ENCODE measurements around the gene FKBP1A. TPM values are rescaled to one million over a fixed set of nuclear protein-coding genes. Genes with fewer than 3 reads are reported as not detected.

FKBP1A gene
- total and polyA plus RNA-seq, 12 donors = 110 to 311 (median 140) TPM

GRCh38 chr20:1388741-1389483, 3.9 kb downstream of the FKBP1A start:
- ATAC-seq (no peak), DNase-seq (no peak)
- Histone ChIP-seq H3K9me3 (no peaks in the 10 kb centered on the region), H3K36me3 (peaks cover 0 to 52% (median 0%) of the 10 kb centered on the region in 9 donors), H3K27ac (peak overlapping the region in 9 of 10 donors; percentile 52 to 96 (median 88)), H3K4me1 (peaks cover 36 to 91% (median 90%) of the 10 kb centered on the region in 9 donors), H3K4me3 (peak overlapping the region in 7 of 10 donors; percentile 4 to 87 (median 34)), H3K27me3 (no peaks in the 10 kb centered on the region)
- 50 to 58% methylated on average over 10 of the region's 10 CpGs for WGBS, 2 donors
- TF ChIP-seq, protein P1, sequence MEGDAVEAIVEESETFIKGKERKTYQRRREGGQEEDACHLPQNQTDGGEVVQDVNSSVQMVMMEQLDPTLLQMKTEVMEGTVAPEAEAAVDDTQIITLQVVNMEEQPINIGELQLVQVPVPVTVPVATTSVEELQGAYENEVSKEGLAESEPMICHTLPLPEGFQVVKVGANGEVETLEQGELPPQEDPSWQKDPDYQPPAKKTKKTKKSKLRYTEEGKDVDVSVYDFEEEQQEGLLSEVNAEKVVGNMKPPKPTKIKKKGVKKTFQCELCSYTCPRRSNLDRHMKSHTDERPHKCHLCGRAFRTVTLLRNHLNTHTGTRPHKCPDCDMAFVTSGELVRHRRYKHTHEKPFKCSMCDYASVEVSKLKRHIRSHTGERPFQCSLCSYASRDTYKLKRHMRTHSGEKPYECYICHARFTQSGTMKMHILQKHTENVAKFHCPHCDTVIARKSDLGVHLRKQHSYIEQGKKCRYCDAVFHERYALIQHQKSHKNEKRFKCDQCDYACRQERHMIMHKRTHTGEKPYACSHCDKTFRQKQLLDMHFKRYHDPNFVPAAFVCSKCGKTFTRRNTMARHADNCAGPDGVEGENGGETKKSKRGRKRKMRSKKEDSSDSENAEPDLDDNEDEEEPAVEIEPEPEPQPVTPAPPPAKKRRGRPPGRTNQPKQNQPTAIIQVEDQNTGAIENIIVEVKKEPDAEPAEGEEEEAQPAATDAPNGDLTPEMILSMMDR (IDR thresholded peaks at IDR 0.05) = no peak
- intact Hi-C loops (cut with DNase I) = no loop called here

DNA sequence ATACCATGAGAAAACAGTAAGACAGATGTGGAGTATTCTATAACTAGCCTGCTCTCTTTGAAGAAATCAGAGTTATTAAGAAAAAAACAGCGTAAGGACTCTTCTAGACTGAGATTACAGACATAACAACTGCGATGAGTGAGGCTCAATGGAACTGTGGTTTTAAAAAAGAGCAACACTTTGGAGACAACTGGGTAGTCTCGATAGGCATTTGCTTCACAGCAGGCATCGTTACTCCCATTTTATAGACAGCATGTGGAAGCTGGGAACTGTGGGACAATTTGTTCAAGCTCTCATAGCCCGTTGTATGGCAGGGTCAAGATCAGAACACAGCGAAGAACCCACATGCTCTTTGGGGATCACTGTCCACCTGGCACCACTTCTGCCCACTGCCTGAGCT, 4.6 kb downstream of the FKBP1A start:
- peak overlapping the region in 8 of 10 donors; percentile 52 to 96 (median 89) for H3K27ac ChIP-seq
- no peaks in the 10 kb centered on the region for H3K9me3 ChIP-seq
- DNase-seq = no peak
- no peak for ATAC-seq
- H3K4me3 ChIP-seq = peak overlapping the region in 3 of 10 donors; percentile 82 to 87 (median 84)
- H3K36me3 ChIP-seq = peaks cover 0 to 59% (median 0%) of the 10 kb centered on the region in 9 donors
- H3K4me1 ChIP-seq = peaks cover 30 to 91% (median 90%) of the 10 kb centered on the region in 9 donors
- intact Hi-C loops (cut with DNase I) = no loop called here
- TF ChIP-seq, protein P1 (IDR thresholded peaks at IDR 0.05) = no peak
- no peaks in the 10 kb centered on the region for H3K27me3 ChIP-seq
- WGBS, 2 donors = 64 to 72% methylated on average over 6 of the region's 6 CpGs

DNA sequence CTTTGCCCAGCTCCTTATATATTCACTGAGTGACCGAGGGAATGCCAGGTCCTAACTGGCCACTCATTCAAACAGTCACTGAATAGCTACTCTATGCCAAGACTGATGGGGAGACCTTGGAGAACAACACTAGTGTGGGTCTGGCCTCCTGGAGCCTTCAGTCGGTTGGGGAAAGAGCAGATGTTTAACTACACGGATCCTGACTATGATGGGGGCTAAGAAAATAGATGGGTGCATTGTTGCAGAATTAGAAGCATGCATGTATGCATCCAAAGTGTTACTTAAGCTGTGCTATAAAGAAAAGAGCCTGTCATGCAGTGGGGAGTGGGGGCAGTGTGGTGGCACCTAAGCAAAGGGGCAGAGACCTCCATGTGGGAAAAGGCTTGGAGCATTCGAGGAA, 6.5 kb downstream of the FKBP1A start:
- TF ChIP-seq, protein P1 (IDR thresholded peaks at IDR 0.05) = no peak
- intact Hi-C loops (cut with DNase I) = no loop called here
- no peak overlapping the region for H3K4me3 ChIP-seq
- peaks cover 32 to 100% (median 97%) of the 10 kb centered on the region in 9 donors for H3K4me1 ChIP-seq
- ATAC-seq (no peak), DNase-seq (no peak)
- whole genome bisulfite sequencing, 2 donors = 82 to 84% methylated on average over 4 of the region's 4 CpGs
- no peak overlapping the region for H3K27ac ChIP-seq
- H3K27me3 ChIP-seq = no peaks in the 10 kb centered on the region
- peaks cover 0 to 72% (median 0%) of the 10 kb centered on the region in 9 donors for H3K36me3 ChIP-seq
- no peaks in the 10 kb centered on the region for H3K9me3 ChIP-seq

DNA sequence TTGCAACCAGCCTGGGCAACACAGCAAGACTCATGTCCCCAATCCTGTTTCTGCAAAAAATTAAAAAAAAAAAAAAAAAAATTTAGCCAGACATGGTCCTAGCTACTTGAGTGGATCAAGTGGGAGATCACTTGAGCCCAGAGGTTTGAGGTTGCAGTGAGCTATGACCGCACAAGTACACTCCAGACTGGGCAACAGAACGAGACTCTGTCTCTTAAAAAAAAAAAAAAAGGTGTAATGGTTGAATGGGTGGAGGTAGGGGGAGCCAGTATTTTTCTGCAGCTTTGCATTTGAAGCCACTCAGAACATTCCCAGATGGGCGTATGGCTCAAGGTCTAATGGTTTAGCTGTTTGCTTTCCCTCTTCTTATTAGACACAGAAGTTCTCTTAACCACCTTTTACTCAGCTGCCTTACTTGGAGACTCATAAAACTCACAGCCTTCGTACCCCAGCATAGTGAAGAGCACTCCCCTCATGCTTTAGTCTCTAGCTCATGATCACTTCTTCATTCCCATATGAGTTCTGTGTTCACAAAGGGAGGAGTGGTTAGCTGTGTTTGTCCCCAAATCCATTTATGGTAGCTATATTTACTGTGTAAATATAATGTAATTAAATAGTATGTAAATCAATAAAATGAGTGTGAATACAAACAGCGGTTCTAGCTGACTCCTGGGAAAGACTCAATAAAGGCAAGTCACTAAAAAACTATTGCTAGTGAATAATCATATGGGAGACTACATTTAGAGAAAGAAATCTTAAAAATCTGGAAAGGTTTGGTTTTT, 9.0 kb downstream of the FKBP1A start:
- Histone ChIP-seq H3K4me1 (peaks cover 13 to 99% (median 97%) of the 10 kb centered on the region in 9 donors), H3K36me3 (peaks cover 0 to 54% (median 0%) of the 10 kb centered on the region in 9 donors), H3K27ac (no peak overlapping the region), H3K27me3 (no peaks in the 10 kb centered on the region), H3K9me3 (no peaks in the 10 kb centered on the region), H3K4me3 (no peak overlapping the region)
- ATAC-seq (no peak), DNase-seq (no peak)
- TF ChIP-seq, protein P1 (IDR thresholded peaks at IDR 0.05) = no peak
- intact Hi-C loops (cut with DNase I) = no loop called here
- WGBS, 2 donors = 68 to 80% methylated on average over 5 of the region's 5 CpGs

Data from heart right ventricle (tissue), 16 donors.